Body of pancreas (tissue), 4 donors: ENCODE measurements around the gene RFK. TPM values are rescaled to one million over a fixed set of nuclear protein-coding genes. Genes with fewer than 3 reads are reported as not detected.

Experiments used
- ATAC-seq: fragments of 150-250 bp; one replicate; pipeline ENCODE4 v1.9.1; 2016
- DNase-seq, 4 donors: peaks; one replicate each; pipeline ENCODE4 v3.0.0-alpha.2; 2019
- H3K27ac ChIP-seq, 4 donors: fragments of 200-600 bp; sonication (generic); 1 replicate in 3 of 4; 2 replicates in 1 of 4; pipeline versions ENCODE4 v1.5.1 to v1.6.1; 2016 to 2019; ENCODE audit warnings: mild to moderate bottlenecking in 1 of 4, mixed read lengths in 1 of 4, moderate library complexity in 1 of 4
- H3K27me3 ChIP-seq, 2 donors: fragments of 200-600 bp; sonication (generic); one replicate each; pipeline ENCODE4 v1.6.0; 2016; ENCODE audit warnings: mild to moderate bottlenecking in 1 of 2
- H3K36me3 ChIP-seq, 2 donors: fragments of 200-600 bp; sonication (generic); replicated peaks in 1 of 2; 2 replicates each; pipeline ENCODE4 v1.5.1; 2016; ENCODE audit warnings: low read depth in 2 of 2; ENCODE audit not compliant: insufficient read depth in 1 of 2
- H3K4me1 ChIP-seq: fragments of 200-600 bp; sonication (generic); one replicate; pipeline ENCODE4 v1.6.0; 2016
- H3K4me3 ChIP-seq, 2 donors: fragments of 200-600 bp; sonication (generic); 1 replicate in 1 of 2; 2 replicates in 1 of 2; pipeline ENCODE4 v1.5.1; 2016 to 2019
- H3K9me3 ChIP-seq, 3 donors: fragments of 200-600 bp; sonication (generic); 1 replicate in 2 of 3; 2 replicates in 1 of 3; pipeline ENCODE4 v1.5.1; 2016
- CTCF ChIP-seq, 7 experiments: fragments of 450-650 bp in 4 of 7; fragments of 200-600 bp in 3 of 7; sonication (generic) in 3 of 7; IDR thresholded peaks; one replicate each; pipeline ENCODE4 v1.5.1; 2016 to 2019; ENCODE audit warnings: antibody characterized with exemption in 7 of 7
- POLR2A ChIP-seq, 3 donors: fragments of 450-650 bp; IDR thresholded peaks; one replicate each; pipeline ENCODE4 v1.6.1; 2016; ENCODE audit warnings: antibody characterized with exemption in 3 of 3, mild to moderate bottlenecking in 2 of 3
- WGBS, 2 donors: methylation state at CpG; one replicate each; pipeline ENCODE4 v1.1.5; 2017; 5-methylcytosine and 5-hydroxymethylcytosine counted together
- intact Hi-C: fragments of 100-400 bp; cut with DNase I; formaldehyde crosslinking; loops from one replicate; pipeline ENCODE4 v1.15.1; 2023
- total RNA-seq, 2 donors: library from RNA; depleted of rRNA; stranded (reverse); fragments of >200 nt; gene quantifications; one replicate each; pipeline ENCODE4 v1.1.0, GENCODE V29; 2016

The RFK gene
- total RNA-seq, 2 donors from 2014 or later: 7.6 to 13.0 TPM

DNA sequence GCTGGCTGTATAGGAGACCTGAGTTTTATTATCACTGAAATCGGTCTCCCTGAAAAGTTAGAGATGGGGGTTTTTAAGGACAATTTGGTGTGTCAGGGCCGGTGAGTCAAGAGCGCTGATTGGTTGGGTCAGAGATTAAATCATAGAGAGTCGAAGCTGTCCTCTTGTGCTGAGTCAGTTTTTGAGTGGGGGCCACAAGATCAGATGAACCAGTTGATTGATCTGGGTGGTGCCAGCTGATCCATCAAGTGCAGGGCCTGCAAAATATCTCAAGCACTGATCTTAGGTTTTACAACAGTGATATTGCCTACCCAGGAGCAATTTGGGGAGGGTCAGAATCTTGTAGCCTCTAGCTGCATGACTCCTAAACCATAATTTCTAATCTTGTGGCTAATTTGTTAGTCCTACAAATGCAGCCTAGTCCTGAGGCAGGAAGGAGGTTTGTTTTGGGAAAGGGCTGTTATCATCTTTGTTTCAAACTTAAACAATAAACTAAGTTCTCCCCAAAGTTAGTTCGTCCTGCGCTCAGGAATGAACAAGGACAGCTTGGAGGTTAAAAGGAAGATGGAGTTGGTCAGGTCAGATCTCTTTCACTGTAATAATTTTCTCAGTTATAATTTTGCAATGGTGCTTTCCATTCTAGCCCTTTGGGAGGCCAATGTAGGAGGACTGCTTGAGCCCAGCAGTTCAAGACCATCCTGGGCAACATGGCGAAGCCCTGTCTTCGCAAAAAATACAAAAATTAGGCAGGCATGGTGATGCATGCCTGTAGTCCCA lies 31.6 kb upstream of the RFK start:
- no peak overlapping the region for H3K27ac ChIP-seq
- H3K4me1 ChIP-seq: no peaks in the 10 kb centered on the region
- no peaks in the 10 kb centered on the region for H3K9me3 ChIP-seq
- 90 to 91% methylated on average over 8 of the region's 8 CpGs for WGBS, 2 donors
- DNase-seq (no peak), ATAC-seq (no peak)
- no peak for TF ChIP-seq POLR2A (IDR thresholded peaks at IDR 0.05)
- TF ChIP-seq CTCF (IDR thresholded peaks at IDR 0.05): no peak
- H3K4me3 ChIP-seq: no peak overlapping the region
- intact Hi-C loops: no loop called here
- H3K36me3 ChIP-seq: no peaks in the 10 kb centered on the region
- no peaks in the 10 kb centered on the region for H3K27me3 ChIP-seq

DNA sequence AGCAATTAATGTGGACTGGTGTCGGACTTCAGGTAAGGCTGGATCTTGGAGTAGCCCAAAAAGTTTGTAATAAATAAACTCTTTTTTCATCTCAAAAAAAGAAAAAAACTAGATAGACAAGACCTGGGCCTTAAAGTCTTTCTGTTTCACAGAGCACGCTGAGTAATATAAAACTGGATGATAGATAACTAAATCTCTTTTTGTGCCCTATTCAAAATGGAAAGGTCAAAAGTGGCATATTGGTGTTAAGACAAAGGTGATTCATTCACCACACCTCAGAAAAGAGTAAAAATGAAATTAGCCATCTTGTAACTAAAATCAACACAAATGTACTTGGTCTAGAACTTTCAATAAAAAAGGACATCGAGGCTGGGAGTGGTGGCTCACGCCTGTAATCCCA lies 30.3 kb upstream of the RFK start:
- no peak for ATAC-seq
- Histone ChIP-seq H3K4me1 (peaks cover 3% of the 10 kb centered on the region), H3K27me3 (no peaks in the 10 kb centered on the region), H3K9me3 (no peaks in the 10 kb centered on the region), H3K36me3 (no peaks in the 10 kb centered on the region), H3K4me3 (no peak overlapping the region), H3K27ac (no peak overlapping the region)
- intact Hi-C loops: no loop called here
- WGBS, 2 donors: 84 to 89% methylated on average over 4 of the region's 4 CpGs
- DNase-seq: no peak
- TF ChIP-seq CTCF (IDR thresholded peaks at IDR 0.05) (no peak), POLR2A (IDR thresholded peaks at IDR 0.05) (no peak)

DNA sequence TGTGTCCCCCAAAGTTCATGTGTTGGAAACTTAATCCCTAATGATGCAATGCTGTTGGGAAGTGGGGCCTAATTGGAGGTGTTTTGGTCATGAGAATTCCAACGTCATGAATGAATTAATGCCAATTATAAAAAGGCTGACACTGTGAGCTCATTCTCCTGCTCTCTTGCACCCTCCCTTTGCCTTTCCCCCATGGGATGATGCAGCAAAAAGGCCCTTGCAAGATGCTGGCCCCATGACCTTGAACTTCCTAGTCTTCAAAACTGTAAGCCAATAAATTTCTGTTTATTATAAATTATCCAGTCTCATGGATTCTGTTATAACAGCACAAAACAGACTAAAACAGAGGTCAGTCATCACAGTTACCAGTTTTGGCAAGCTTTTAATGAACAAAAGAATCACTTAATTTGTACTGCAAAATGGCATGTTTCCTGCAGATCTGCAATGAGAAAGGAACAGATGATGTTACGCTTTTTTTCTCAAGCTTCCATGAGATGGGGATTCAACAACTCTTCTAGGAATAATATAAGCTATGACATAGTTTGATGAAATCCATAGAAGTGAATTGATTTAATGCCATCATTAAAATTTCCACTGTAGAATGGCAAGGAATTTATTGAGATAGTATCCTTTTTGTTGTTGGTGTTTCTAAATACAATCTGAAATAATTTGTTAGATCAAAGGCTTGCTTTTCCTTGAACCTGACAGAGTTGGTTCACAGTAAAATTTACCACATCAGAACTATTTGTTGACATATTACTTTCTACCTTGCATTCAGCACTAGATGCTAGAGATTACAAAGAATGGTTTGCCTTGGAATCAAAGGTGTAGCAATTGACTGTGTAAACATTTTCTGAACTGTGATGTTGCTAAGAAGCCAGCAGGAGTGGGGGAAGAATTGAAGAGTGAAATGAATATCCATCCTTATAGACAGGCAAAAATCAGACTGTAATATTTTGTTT lies 29.3 kb upstream of the RFK start:
- Histone ChIP-seq H3K27ac (no peak overlapping the region), H3K4me3 (no peak overlapping the region), H3K4me1 (peaks cover 6% of the 10 kb centered on the region), H3K27me3 (no peaks in the 10 kb centered on the region), H3K36me3 (no peaks in the 10 kb centered on the region), H3K9me3 (no peaks in the 10 kb centered on the region)
- TF ChIP-seq CTCF (IDR thresholded peaks at IDR 0.05) (no peak), POLR2A (IDR thresholded peaks at IDR 0.05) (no peak)
- intact Hi-C loops: no loop called here
- ATAC-seq (no peak), DNase-seq (no peak)
- 43 to 45% methylated on average over 2 of the region's 2 CpGs for WGBS, 2 donors

DNA sequence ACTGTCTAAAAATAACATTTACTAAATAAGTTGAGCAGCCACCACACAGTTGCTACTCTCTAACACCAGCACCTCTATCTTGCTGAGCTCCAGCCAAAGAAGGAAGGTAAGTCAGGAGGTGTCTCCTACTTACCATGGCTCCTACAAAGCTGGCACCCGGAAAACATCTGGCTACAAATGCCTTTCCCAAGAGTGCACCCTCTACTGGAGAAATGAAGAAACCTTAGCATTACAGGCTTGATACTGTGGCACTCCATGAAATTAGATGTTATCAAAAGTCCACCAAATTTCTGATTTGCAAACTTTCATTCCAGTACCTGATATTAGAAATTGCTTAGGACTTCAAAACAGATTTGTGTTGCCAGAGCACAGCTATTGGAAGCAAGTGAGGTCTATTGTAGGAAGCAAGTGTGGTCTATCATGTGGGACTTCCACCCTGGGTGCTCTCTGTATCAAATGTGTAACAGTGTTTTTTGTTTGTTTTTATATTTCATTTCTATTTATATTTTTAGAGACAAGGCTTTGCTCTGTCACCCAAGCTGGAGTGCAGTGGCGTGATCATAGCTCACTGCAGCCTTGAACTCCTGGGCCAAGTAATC lies 25.7 kb upstream of the RFK start:
- Histone ChIP-seq H3K27ac (no peak overlapping the region), H3K4me3 (no peak overlapping the region), H3K36me3 (no peaks in the 10 kb centered on the region), H3K4me1 (peaks cover 24% of the 10 kb centered on the region), H3K9me3 (no peaks in the 10 kb centered on the region), H3K27me3 (no peaks in the 10 kb centered on the region)
- ATAC-seq (peak; percentile 75), DNase-seq (peak; percentile 31 to 46 (median 38))
- intact Hi-C loops: no loop called here
- peak; percentile 21 to 57 (median 51) for TF ChIP-seq CTCF (IDR thresholded peaks at IDR 0.05)
- no peak for TF ChIP-seq POLR2A (IDR thresholded peaks at IDR 0.05)
- 53 to 60% methylated on average over 2 of the region's 2 CpGs for WGBS, 2 donors
